ENCODE data around the gene PARL. TPM values are rescaled to one million over a fixed set of nuclear protein-coding genes. Genes with fewer than 3 reads are reported as not detected.

The PARL gene
- total RNA-seq, 1 donor from 2014 or later = 70.5 TPM

DNA sequence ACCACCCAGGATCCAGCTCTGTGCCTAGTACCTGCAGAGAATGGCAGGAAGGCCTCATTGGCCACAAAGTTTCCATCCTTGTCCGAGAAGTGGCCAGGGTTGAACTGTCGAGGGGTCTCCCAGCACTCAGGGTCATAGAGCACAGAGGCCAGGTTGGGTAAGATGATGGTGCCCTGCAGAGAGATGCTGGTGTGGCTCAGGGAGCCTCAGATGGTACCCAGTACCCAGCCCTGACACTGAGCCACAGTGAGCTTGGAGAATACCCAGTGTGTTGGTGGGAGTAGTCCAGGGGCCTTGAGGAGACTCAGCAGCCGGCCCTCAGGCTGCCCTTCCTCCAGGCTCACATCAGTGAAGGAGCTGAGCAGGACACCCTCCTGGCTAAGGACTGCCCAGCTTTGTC lies 11.5 kb upstream of the PARL start:
- H2AFZ ChIP-seq (replicated peaks) = peak overlapping the region; percentile 57
- H3K27me3 Mint-ChIP-seq (ENCODE audit: insufficient read depth, low read depth) = no peaks in the 10 kb centered on the region
- H3K27ac Mint-ChIP-seq = no peak overlapping the region

DNA sequence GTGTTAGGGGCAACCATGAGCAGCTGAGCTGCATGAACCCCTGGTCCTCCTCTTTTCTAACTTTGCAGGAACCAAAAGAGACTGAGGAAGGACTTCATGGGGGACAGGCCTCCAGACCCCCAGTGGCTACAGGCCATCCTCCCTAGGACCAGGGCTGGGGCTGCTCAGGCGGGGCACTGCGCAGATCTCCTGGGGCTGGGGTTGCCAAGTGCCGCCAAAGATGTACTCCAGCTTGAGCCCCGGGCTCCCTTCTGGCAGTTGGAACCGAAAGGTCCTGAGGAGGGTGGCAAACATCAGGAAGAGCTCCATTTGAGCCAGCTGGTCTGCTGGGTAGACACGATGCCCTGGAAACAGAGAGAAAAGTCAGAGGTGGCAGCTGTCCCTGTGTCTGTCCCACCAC lies 11.1 kb upstream of the PARL start:
- Mint-ChIP-seq H3K36me3 (no peaks in the 10 kb centered on the region), H3K4me1 (no peaks in the 10 kb centered on the region), H3K27me3 (ENCODE audit: insufficient read depth, low read depth) (peaks cover 2% of the 10 kb centered on the region), H3K27ac (no peak overlapping the region), H3K9me3 (no peaks in the 10 kb centered on the region), H3K4me3 (no peak overlapping the region)
- H3K9me3 ChIP-seq (ENCODE audit: low read depth) = no peaks in the 10 kb centered on the region
- H3K27ac ChIP-seq = no peak overlapping the region
- no peaks in the 10 kb centered on the region for H3K36me3 ChIP-seq
- H3K27me3 ChIP-seq = no peaks in the 10 kb centered on the region
- H4K20me1 ChIP-seq (ENCODE audit: low read depth) = no peaks in the 10 kb centered on the region
- H3K9ac ChIP-seq = no peak overlapping the region
- no peaks in the 10 kb centered on the region for H3K4me1 ChIP-seq
- no peak overlapping the region for H3K4me2 ChIP-seq
- DNase-seq (ENCODE audit: low spot score) = no peak
- H3K4me3 ChIP-seq = no peak overlapping the region
- no peaks in the 10 kb centered on the region for H3F3A ChIP-seq (ENCODE audit: low read depth)
- peak overlapping the region; percentile 57 for H2AFZ ChIP-seq (replicated peaks)
- TF ChIP-seq, protein P1, sequence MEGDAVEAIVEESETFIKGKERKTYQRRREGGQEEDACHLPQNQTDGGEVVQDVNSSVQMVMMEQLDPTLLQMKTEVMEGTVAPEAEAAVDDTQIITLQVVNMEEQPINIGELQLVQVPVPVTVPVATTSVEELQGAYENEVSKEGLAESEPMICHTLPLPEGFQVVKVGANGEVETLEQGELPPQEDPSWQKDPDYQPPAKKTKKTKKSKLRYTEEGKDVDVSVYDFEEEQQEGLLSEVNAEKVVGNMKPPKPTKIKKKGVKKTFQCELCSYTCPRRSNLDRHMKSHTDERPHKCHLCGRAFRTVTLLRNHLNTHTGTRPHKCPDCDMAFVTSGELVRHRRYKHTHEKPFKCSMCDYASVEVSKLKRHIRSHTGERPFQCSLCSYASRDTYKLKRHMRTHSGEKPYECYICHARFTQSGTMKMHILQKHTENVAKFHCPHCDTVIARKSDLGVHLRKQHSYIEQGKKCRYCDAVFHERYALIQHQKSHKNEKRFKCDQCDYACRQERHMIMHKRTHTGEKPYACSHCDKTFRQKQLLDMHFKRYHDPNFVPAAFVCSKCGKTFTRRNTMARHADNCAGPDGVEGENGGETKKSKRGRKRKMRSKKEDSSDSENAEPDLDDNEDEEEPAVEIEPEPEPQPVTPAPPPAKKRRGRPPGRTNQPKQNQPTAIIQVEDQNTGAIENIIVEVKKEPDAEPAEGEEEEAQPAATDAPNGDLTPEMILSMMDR (IDR thresholded peaks at IDR 0.05) = no peak
- TF ChIP-seq EZH2phosphoT487 (IDR thresholded peaks at IDR 0.05) (no peak), EZH2 (IDR thresholded peaks at IDR 0.05) (no peak)
- H3K79me2 ChIP-seq (ENCODE audit: low read depth) = no peaks in the 10 kb centered on the region

More for the DNA sequence above, 11.5 kb upstream of the PARL start:
- DNase-seq (ENCODE audit: low spot score) = no peak
- no peak overlapping the region for H3K4me3 Mint-ChIP-seq
- Histone ChIP-seq H3K27ac (no peak overlapping the region), H3K4me2 (no peak overlapping the region), H3K9me3 (ENCODE audit: low read depth) (no peaks in the 10 kb centered on the region), H3K4me1 (no peaks in the 10 kb centered on the region), H3K27me3 (no peaks in the 10 kb centered on the region), H3K9ac (no peak overlapping the region), H3K36me3 (no peaks in the 10 kb centered on the region), H4K20me1 (ENCODE audit: low read depth) (no peaks in the 10 kb centered on the region), H3K4me3 (no peak overlapping the region), H3F3A (ENCODE audit: low read depth) (no peaks in the 10 kb centered on the region), H3K79me2 (ENCODE audit: low read depth) (no peaks in the 10 kb centered on the region)
- no peaks in the 10 kb centered on the region for H3K36me3 Mint-ChIP-seq
- no peaks in the 10 kb centered on the region for H3K9me3 Mint-ChIP-seq
- no peaks in the 10 kb centered on the region for H3K4me1 Mint-ChIP-seq
- TF ChIP-seq, protein P1 (IDR thresholded peaks at IDR 0.05) = no peak
- TF ChIP-seq EZH2 (IDR thresholded peaks at IDR 0.05) (no peak), EZH2phosphoT487 (IDR thresholded peaks at IDR 0.05) (no peak)

DNA sequence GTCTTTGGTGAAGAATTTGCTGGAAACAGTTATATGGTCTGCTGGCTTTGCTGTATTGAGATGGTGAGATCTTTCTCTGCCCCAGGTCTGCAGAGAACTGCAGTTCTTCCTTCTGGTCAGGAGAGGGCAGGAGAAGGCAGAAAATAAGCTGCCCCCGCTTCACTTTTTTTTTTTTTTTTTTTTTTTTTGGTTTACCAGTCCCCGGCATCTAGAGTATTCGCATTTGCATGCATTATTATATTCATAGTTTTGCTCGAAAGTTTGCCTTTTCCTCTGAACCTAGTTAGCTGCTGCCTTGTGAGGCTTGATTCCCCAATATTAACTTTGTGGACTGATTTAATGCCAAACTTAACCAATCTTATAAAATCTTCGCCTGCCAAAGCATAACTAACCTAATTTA lies 10.6 kb upstream of the PARL start:
- Histone ChIP-seq H3K27ac (no peak overlapping the region), H3K4me2 (no peak overlapping the region), H2AFZ (replicated peaks) (peak overlapping the region; percentile 57), H4K20me1 (ENCODE audit: low read depth) (no peaks in the 10 kb centered on the region), H3K79me2 (ENCODE audit: low read depth) (no peaks in the 10 kb centered on the region), H3K4me3 (no peak overlapping the region), H3K36me3 (no peaks in the 10 kb centered on the region), H3F3A (ENCODE audit: low read depth) (no peaks in the 10 kb centered on the region), H3K27me3 (no peaks in the 10 kb centered on the region), H3K4me1 (no peaks in the 10 kb centered on the region), H3K9ac (no peak overlapping the region), H3K9me3 (ENCODE audit: low read depth) (no peaks in the 10 kb centered on the region)
- peaks cover 2% of the 10 kb centered on the region for H3K27me3 Mint-ChIP-seq (ENCODE audit: insufficient read depth, low read depth)
- no peaks in the 10 kb centered on the region for H3K9me3 Mint-ChIP-seq
- H3K36me3 Mint-ChIP-seq = no peaks in the 10 kb centered on the region
- H3K4me3 Mint-ChIP-seq = no peak overlapping the region
- DNase-seq (ENCODE audit: low spot score) = peak; percentile 63
- H3K4me1 Mint-ChIP-seq = no peaks in the 10 kb centered on the region
- TF ChIP-seq, protein P1 (IDR thresholded peaks at IDR 0.05) = peak; percentile 80
- no peak for TF ChIP-seq EZH2phosphoT487 (IDR thresholded peaks at IDR 0.05)
- no peak overlapping the region for H3K27ac Mint-ChIP-seq

Measured in neural progenitor cell (in vitro differentiated cells).